Small intestine (tissue), 7 donors: ENCODE results near the gene CUTA. TPM values are rescaled to one million over a fixed set of nuclear protein-coding genes. Genes with fewer than 3 reads are reported as not detected.

Experiments used
- DNase-seq, 2 donors: peaks; one replicate each; pipeline versions ENCODE4 v3.0.0 to v3.0.0-alpha.2; 2013
- FAIRE-seq: peaks from 2 replicates; lab custom pipeline; 2012; peaks lifted over from hg19 to GRCh38; lab: Jason Lieb, UNC
- H3K27ac ChIP-seq, 3 donors: one replicate each; pipeline ENCODE4 v1.5.1; 2013; ENCODE audit warnings: low read length in 2 of 3, mild to moderate bottlenecking in 2 of 3, control low read depth in 1 of 3, inconsistent platforms in 1 of 3, low read depth in 1 of 3, moderate library complexity in 1 of 3
- H3K27me3 ChIP-seq, 3 donors: one replicate each; pipeline ENCODE4 v1.6.1; 2013; ENCODE audit warnings: low read length in 3 of 3, inconsistent platforms in 1 of 3; ENCODE audit not compliant: control insufficient read depth in 3 of 3, insufficient read depth in 3 of 3
- H3K36me3 ChIP-seq, 3 donors: one replicate each; pipeline ENCODE4 v1.6.1; 2013; ENCODE audit warnings: low read length in 3 of 3, inconsistent platforms in 1 of 3, low read depth in 1 of 3, mild to moderate bottlenecking in 1 of 3, moderate library complexity in 1 of 3; ENCODE audit not compliant: control insufficient read depth in 3 of 3, insufficient read depth in 2 of 3
- H3K4me1 ChIP-seq, 3 donors: one replicate each; pipeline ENCODE4 v1.6.1; 2013; ENCODE audit warnings: low read length in 2 of 3, inconsistent platforms in 1 of 3, low read depth in 1 of 3, mild to moderate bottlenecking in 1 of 3, moderate library complexity in 1 of 3; ENCODE audit not compliant: control insufficient read depth in 3 of 3, insufficient read depth in 2 of 3
- H3K4me3 ChIP-seq, 3 donors: one replicate each; pipeline ENCODE4 v1.5.1; 2013; ENCODE audit warnings: low read length in 3 of 3, control low read depth in 1 of 3, inconsistent platforms in 1 of 3, low read depth in 1 of 3, mild to moderate bottlenecking in 1 of 3, moderate library complexity in 1 of 3
- H3K9me3 ChIP-seq, 2 donors: one replicate each; pipeline ENCODE4 v1.6.1; 2013; ENCODE audit warnings: low read depth in 1 of 2, low read length in 1 of 2; ENCODE audit not compliant: control insufficient read depth in 2 of 2, insufficient read depth in 1 of 2
- WGBS, 3 donors: extraction: QIAGEN DNeasy Blood & Tissue Kit; methylation state at CpG; one replicate each; pipeline ENCODE4 v1.1.7; 2013; 5-methylcytosine and 5-hydroxymethylcytosine counted together
- polyA plus RNA-seq, 4 donors: library from polyadenylated mRNA; stranded (reverse) in 3 of 4; unstranded in 1 of 4; fragments of 200-250 nt in 3 of 4; fragments of 120-200 nt in 1 of 4; gene quantifications; one replicate each; pipeline versions ENCODE4 v1.2.1 to v1.2.3, GENCODE V29; 2013
- donor health status: healthy with polysubstance abuse.
- donor health status: control.
- donor health status: control.
- donor health status: Bipolar disorder and iron deficiency.
- donor health status: healthy.

CUTA gene
- polyA plus RNA-seq, 4 donors: 129 to 255 (median 200) TPM

DNA sequence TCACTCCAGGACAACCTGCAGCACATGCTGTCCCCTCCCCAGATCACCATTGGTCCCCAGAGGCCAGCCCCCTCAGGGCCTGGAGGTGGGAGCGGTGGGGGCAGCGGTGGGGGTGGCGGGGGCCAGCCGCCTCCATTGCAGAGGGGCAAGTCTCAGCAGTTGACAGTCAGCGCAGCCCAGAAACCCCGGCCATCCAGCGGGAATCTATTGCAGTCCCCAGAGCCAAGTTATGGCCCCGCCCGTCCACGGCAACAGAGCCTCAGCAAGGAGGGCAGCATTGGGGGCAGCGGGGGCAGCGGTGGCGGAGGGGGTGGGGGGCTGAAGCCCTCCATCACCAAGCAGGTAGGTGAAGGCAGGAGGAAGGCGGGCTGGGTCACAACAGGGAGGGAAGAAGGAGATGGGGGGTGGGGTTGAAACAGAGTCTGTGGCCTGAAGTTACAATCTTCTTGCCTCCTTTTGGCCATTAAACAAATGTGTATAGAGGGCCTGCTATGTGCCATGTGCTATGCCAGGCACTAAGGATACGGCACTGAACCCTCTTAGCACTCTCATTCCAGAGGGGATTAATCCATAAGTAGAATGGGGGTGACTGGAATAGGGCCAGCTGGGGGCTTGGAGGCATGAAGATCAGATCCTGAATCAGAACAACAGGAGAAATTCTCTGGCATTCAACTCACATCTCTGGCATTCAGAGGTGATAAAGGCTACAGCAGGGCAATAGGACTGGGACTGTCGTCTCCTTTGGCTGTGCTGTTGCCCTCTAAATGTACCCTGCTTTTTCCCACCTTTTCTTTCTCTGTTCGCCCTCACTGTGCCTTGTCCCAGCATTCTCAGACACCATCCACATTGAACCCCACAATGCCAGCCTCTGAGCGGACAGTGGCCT, 26.0 kb upstream of the CUTA start:
- H3K36me3 ChIP-seq: peaks cover 0 to 76% (median 0%) of the 10 kb centered on the region in 3 donors
- no peaks in the 10 kb centered on the region for H3K27me3 ChIP-seq
- H3K27ac ChIP-seq: no peak overlapping the region
- no peaks in the 10 kb centered on the region for H3K9me3 ChIP-seq
- FAIRE-seq (no peak), DNase-seq (no peak)
- 89 to 92% (median 91%) methylated on average over 18 of the region's 18 CpGs for WGBS, 3 donors
- no peak overlapping the region for H3K4me3 ChIP-seq
- no peaks in the 10 kb centered on the region for H3K4me1 ChIP-seq

GRCh38 chr6:33443025-33443424, 25.1 kb upstream of the CUTA start:
- no peaks in the 10 kb centered on the region for H3K9me3 ChIP-seq
- H3K36me3 ChIP-seq: peaks cover 0 to 76% (median 4%) of the 10 kb centered on the region in 3 donors
- no peak overlapping the region for H3K4me3 ChIP-seq
- FAIRE-seq (no peak), DNase-seq (no peak)
- H3K4me1 ChIP-seq: no peaks in the 10 kb centered on the region
- H3K27me3 ChIP-seq: no peaks in the 10 kb centered on the region
- WGBS, 3 donors: 91 to 97% (median 94%) methylated on average over 12 to 17 of the region's 17 CpGs
- H3K27ac ChIP-seq: no peak overlapping the region

DNA sequence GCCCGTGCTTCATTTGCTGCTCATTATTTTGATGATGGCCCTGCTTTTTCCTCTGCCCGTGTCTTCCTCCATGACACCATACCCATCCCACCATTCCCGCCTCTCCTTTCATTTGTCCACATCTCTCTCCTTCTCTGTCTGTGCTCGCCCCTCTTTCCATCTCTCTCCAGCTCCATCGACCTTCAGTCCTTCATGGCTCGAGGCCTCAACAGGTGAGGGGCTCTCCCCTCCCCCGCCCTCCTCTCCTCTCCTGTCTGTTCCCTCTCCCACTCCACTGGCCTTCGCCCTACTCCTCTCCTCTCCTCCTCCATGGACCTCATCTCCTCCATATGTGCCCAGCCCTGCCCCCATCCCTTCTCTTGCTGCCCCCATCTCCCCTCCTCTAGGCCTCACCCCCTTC, 24.4 kb upstream of the CUTA start:
- DNase-seq (no peak), FAIRE-seq (no peak)
- no peak overlapping the region for H3K27ac ChIP-seq
- H3K27me3 ChIP-seq: no peaks in the 10 kb centered on the region
- WGBS, 3 donors: 79 to 90% (median 90%) methylated on average over 8 of the region's 8 CpGs
- H3K4me3 ChIP-seq: no peak overlapping the region
- no peaks in the 10 kb centered on the region for H3K4me1 ChIP-seq
- no peaks in the 10 kb centered on the region for H3K9me3 ChIP-seq
- H3K36me3 ChIP-seq: peaks cover 0 to 75% (median 5%) of the 10 kb centered on the region in 3 donors

GRCh38 chr6:33441457-33441856, 23.6 kb upstream of the CUTA start:
- Histone ChIP-seq H3K27me3 (no peaks in the 10 kb centered on the region), H3K27ac (no peak overlapping the region), H3K36me3 (peaks cover 0 to 75% (median 5%) of the 10 kb centered on the region in 3 donors), H3K4me1 (no peaks in the 10 kb centered on the region), H3K9me3 (no peaks in the 10 kb centered on the region), H3K4me3 (no peak overlapping the region)
- FAIRE-seq (no peak), DNase-seq (no peak)
- WGBS, 3 donors: 92 to 95% (median 95%) methylated on average over 9 of the region's 9 CpGs

GRCh38 chr6:33440649-33441309, 22.9 kb upstream of the CUTA start:
- H3K9me3 ChIP-seq: no peaks in the 10 kb centered on the region
- H3K4me1 ChIP-seq: no peaks in the 10 kb centered on the region
- FAIRE-seq: no peak
- H3K36me3 ChIP-seq: peaks cover 0 to 70% (median 5%) of the 10 kb centered on the region in 3 donors
- WGBS, 3 donors: 84 to 86% (median 85%) methylated on average over 19 of the region's 19 CpGs
- no peaks in the 10 kb centered on the region for H3K27me3 ChIP-seq
- no peak overlapping the region for H3K4me3 ChIP-seq
- H3K27ac ChIP-seq: no peak overlapping the region
- DNase-seq: no peak

GRCh38 chr6:33439956-33440648, 22.2 kb upstream of the CUTA start:
- peaks cover 2 to 74% (median 5%) of the 10 kb centered on the region in 3 donors for H3K36me3 ChIP-seq

GRCh38 chr6:33438978-33439594, 21.2 kb upstream of the CUTA start:
- whole genome bisulfite sequencing, 3 donors: 94 to 98% (median 98%) methylated on average over 3 of the region's 3 CpGs
- Histone ChIP-seq H3K4me3 (no peak overlapping the region), H3K4me1 (no peaks in the 10 kb centered on the region), H3K9me3 (no peaks in the 10 kb centered on the region), H3K27me3 (no peaks in the 10 kb centered on the region), H3K27ac (no peak overlapping the region), H3K36me3 (peaks cover 2 to 72% (median 5%) of the 10 kb centered on the region in 3 donors)
- FAIRE-seq: no peak
- no peak for DNase-seq

More at GRCh38 chr6:33439956-33440648, 22.2 kb upstream of the CUTA start:
- whole genome bisulfite sequencing, 3 donors: 71 to 79% (median 77%) methylated on average over 9 of the region's 9 CpGs
- H3K9me3 ChIP-seq: no peaks in the 10 kb centered on the region
- no peaks in the 10 kb centered on the region for H3K27me3 ChIP-seq
- no peak overlapping the region for H3K4me3 ChIP-seq
- no peak for FAIRE-seq
- no peak for DNase-seq
- no peak overlapping the region for H3K27ac ChIP-seq
- H3K4me1 ChIP-seq: no peaks in the 10 kb centered on the region

DNA sequence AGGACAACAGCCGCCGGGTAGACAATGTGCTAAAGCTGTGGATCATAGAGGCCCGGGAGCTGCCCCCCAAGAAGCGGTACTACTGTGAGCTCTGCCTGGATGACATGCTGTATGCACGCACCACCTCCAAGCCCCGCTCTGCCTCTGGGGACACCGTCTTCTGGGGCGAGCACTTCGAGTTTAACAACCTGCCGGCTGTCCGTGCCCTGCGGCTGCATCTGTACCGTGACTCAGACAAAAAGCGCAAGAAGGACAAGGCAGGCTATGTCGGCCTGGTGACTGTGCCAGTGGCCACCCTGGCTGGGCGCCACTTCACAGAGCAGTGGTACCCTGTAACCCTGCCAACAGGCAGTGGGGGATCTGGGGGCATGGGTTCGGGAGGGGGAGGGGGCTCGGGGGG, 19.8 kb upstream of the CUTA start:
- H3K4me3 ChIP-seq: no peak overlapping the region
- H3K36me3 ChIP-seq: peaks cover 2 to 67% (median 5%) of the 10 kb centered on the region in 3 donors
- no peak for FAIRE-seq
- no peaks in the 10 kb centered on the region for H3K27me3 ChIP-seq
- 94 to 95% (median 94%) methylated on average over 18 of the region's 18 CpGs for WGBS, 3 donors
- no peaks in the 10 kb centered on the region for H3K9me3 ChIP-seq
- H3K27ac ChIP-seq: no peak overlapping the region
- no peak for DNase-seq
- H3K4me1 ChIP-seq: no peaks in the 10 kb centered on the region
